Endothelial cell of umbilical vein (primary cell): ENCODE data around the gene SLC33A1. TPM values are rescaled to one million over a fixed set of nuclear protein-coding genes. Genes with fewer than 3 reads are reported as not detected.

Experiments
- BruUV-seq: library from RNA; stranded (reverse); fragments of 400-500 nt; replicated peaks from 2 replicates; lab custom pipeline; 2021; lab: Mats Ljungman, UMichigan
- CTCF ChIA-PET: fragments of 300-600, 350-600 bp; sonication (Branson Sonifier 250); formaldehyde crosslinking; loops from one replicate; lab custom pipeline; 2021; ENCODE audit warnings: antibody characterized with exemption, inconsistent platforms; lab: Charles Lee
- POLR2A ChIA-PET: fragments of 300-600, 350-600 bp; sonication (Branson Sonifier 250); formaldehyde crosslinking; loops from one replicate; lab custom pipeline; 2021; ENCODE audit warnings: antibody characterized with exemption, inconsistent platforms; lab: Charles Lee
- DNase-seq: peaks from one replicate; pipeline ENCODE4 v3.0.0-alpha.2; 2011; ENCODE audit warnings: low read depth, low spot score
- FAIRE-seq: peaks from 2 replicates; lab custom pipeline; 2011; peaks lifted over from hg19 to GRCh38; lab: Jason Lieb, UNC
- H2AFZ ChIP-seq: 2 replicates; pipeline ENCODE4 v1.6.0; 2012; ENCODE audit warnings: low read depth, low read length, control low read depth, inconsistent platforms
- H3K27ac ChIP-seq: 2 replicates; pipeline ENCODE4 v1.5.1; 2011; ENCODE audit warnings: low read depth, mild to moderate bottlenecking, control low read depth, low read length, moderate library complexity; ENCODE audit not compliant: insufficient read depth
- H3K27me3 ChIP-seq, 2 experiments: 2 replicates each; pipeline versions ENCODE4 v1.6.0 to v1.6.1; 2011; ENCODE audit warnings: low read length in 2 of 2, mixed read lengths in 1 of 2; ENCODE audit not compliant: control insufficient read depth in 2 of 2, insufficient read depth in 2 of 2
- H3K36me3 ChIP-seq, 2 experiments: 2 replicates in 1 of 2; 3 replicates in 1 of 2; pipeline ENCODE4 v1.5.1; 2011; ENCODE audit warnings: low read length in 2 of 2, mild to moderate bottlenecking in 1 of 2, moderate library complexity in 1 of 2; ENCODE audit not compliant: control insufficient read depth in 2 of 2, insufficient read depth in 2 of 2; ENCODE audit errors: extremely low read depth in 1 of 2
- H3K4me1 ChIP-seq: 3 replicates; pipeline ENCODE4 v1.5.1; 2011; ENCODE audit warnings: mild to moderate bottlenecking, low read length; ENCODE audit not compliant: control insufficient read depth, insufficient read depth; ENCODE audit errors: extremely low read depth
- H3K4me2 ChIP-seq: 2 replicates; pipeline ENCODE4 v1.6.1; 2011; ENCODE audit warnings: low read length, control low read depth, mixed read lengths; ENCODE audit not compliant: insufficient read depth
- H3K4me3 ChIP-seq, 3 experiments: fragments of 200-600 bp in 1 of 3; sonication (generic), shearing (Covaris generic) in 1 of 3; replicated peaks in 1 of 3; 2 replicates each; pipeline ENCODE4 v1.5.1; 2011 to 2016; ENCODE audit warnings: control low read depth in 3 of 3, low read length in 3 of 3, mild to moderate bottlenecking in 2 of 3, inconsistent platforms in 1 of 3, low read depth in 1 of 3, moderate library complexity in 1 of 3; ENCODE audit not compliant: insufficient read depth in 1 of 3
- H3K79me2 ChIP-seq: 2 replicates; pipeline ENCODE4 v1.6.0; 2012; ENCODE audit warnings: low read length, inconsistent platforms; ENCODE audit not compliant: control insufficient read depth, insufficient read depth
- H3K9ac ChIP-seq: replicated peaks from 2 replicates; pipeline ENCODE3; 2011; ENCODE audit warnings: low read length, control low read depth; ENCODE audit not compliant: insufficient read depth; ENCODE audit errors: extremely low read depth
- H3K9me1 ChIP-seq: replicated peaks from 3 replicates; pipeline ENCODE4 v1.6.0; 2011; ENCODE audit warnings: mild to moderate bottlenecking, low read length; ENCODE audit not compliant: control insufficient read depth, insufficient read depth; ENCODE audit errors: extremely low read depth
- H3K9me3 ChIP-seq: replicated peaks from 2 replicates; pipeline ENCODE4 v1.5.1; 2012; ENCODE audit warnings: low read length, inconsistent platforms; ENCODE audit not compliant: control insufficient read depth, insufficient read depth
- H4K20me1 ChIP-seq: replicated peaks from 2 replicates; pipeline ENCODE3; 2011; ENCODE audit warnings: mild to moderate bottlenecking, low read length; ENCODE audit not compliant: control insufficient read depth, insufficient read depth; ENCODE audit errors: extremely low read depth
- CTCF ChIP-seq, 2 donors: IDR thresholded peaks; 1 replicate in 1 of 2; 2 replicates in 1 of 2; pipeline ENCODE4 v1.5.1; 2011; ENCODE audit warnings: low read length in 2 of 2, mild to moderate bottlenecking in 2 of 2, moderate library complexity in 2 of 2, control low read depth in 1 of 2, inconsistent platforms in 1 of 2, low read depth in 1 of 2; ENCODE audit not compliant: insufficient read depth in 1 of 2; ENCODE audit errors: extremely low read depth in 1 of 2
- JUN ChIP-seq: IDR thresholded peaks from 2 replicates; pipeline ENCODE4 v1.6.1; 2011; ENCODE audit warnings: borderline replicate concordance, low read depth; ENCODE audit not compliant: insufficient read length, insufficient read depth
- MYC ChIP-seq: IDR thresholded peaks from one replicate; pipeline ENCODE4 v1.6.1; 2011; ENCODE audit warnings: mild to moderate bottlenecking, low read depth, low read length
- POLR2AphosphoS5 ChIP-seq: IDR thresholded peaks from 2 replicates; pipeline ENCODE4 v1.6.1; 2012; ENCODE audit warnings: low read depth, mild to moderate bottlenecking, control low read depth, low read length, moderate library complexity; ENCODE audit not compliant: insufficient read depth
- dilution Hi-C: fragments of 300-500 bp; cut with MboI; formaldehyde crosslinking; loops from one replicate; pipeline ENCODE4 v1.15.0; 2019; ENCODE audit warnings: low sequenced_read_pairs; ENCODE audit not compliant: extremely low pct_ligation_motif_present
- intact Hi-C: fragments of 100-400 bp; cut with micrococcal nuclease; formaldehyde crosslinking; loops from one replicate; pipeline ENCODE4 v1.10.0; 2022
- polyA plus RNA-seq, 4 experiments: library from polyadenylated mRNA; depleted of rRNA in 3 of 4; stranded (reverse) in 3 of 4; unstranded in 1 of 4; fragments of >200 nt; gene quantifications; 2 replicates each; pipeline versions ENCODE4 v1.2.1 to v1.2.3, GENCODE V29; 2011 to 2012; ENCODE audit warnings: missing spikeins in 1 of 4
- total RNA-seq: library from RNA; stranded (reverse); gene quantifications from 2 replicates; pipeline ENCODE4 v1.2.3, GENCODE V29; 2021

The SLC33A1 gene
- total and polyA plus RNA-seq, 2 donors (not counting 3 experiments of a cell fraction or from before 2014, with no cell fraction given) = 28.4 to 30.3 TPM

- POLR2A ChIA-PET = no interaction called here
- peak overlapping the region; percentile 93 to 98 (median 96) for H3K4me3 ChIP-seq
- H3K9me1 ChIP-seq = no peaks in the 10 kb centered on the region
- H3K9me3 ChIP-seq = no peaks in the 10 kb centered on the region
- BruUV-seq = no TSS peak
- H3K4me1 ChIP-seq = peaks cover 20% of the 10 kb centered on the region
- FAIRE-seq (no peak), DNase-seq (peak; percentile 60)
- intact Hi-C loops = loop anchor here (1.0 to 10.0 kb wide), 5 partner anchors 17 to 1294 kb away; partner anchors contain the start of genes C3orf33, CCNL1 and SLC33A1
- no peaks in the 10 kb centered on the region for H3K27me3 ChIP-seq
- no peaks in the 10 kb centered on the region for H3K36me3 ChIP-seq
- peak overlapping the region; percentile 97 for H3K4me2 ChIP-seq
- peak overlapping the region; percentile 79 for H3K27ac ChIP-seq
- H2AFZ ChIP-seq = peak overlapping the region; percentile 97
- TF ChIP-seq MYC = no peak
- no peak for TF ChIP-seq JUN
- no peak for TF ChIP-seq CTCF (IDR thresholded peaks at IDR 0.05; ENCODE audit: extremely low read depth in 1 of 2, insufficient read depth in 1 of 2, low read depth in 1 of 2, low read length in 2 of 2)
- no peak for TF ChIP-seq POLR2AphosphoS5
- H4K20me1 ChIP-seq = peaks cover 5% of the 10 kb centered on the region
- H3K9ac ChIP-seq = peak overlapping the region; percentile 89
- dilution Hi-C loops = no loop called here
- peaks cover 55% of the 10 kb centered on the region for H3K79me2 ChIP-seq
- CTCF ChIA-PET = interaction anchor here (1.2 to 4.7 kb wide), 2 partner anchors 15 to 65 kb away, joined by 4 to 40 read pairs; partner anchors contain the start of gene C3orf33
These were observed 16.9 kb upstream of the SLC33A1 start for GRCh38 chr3:155870945-155871745.
